NB4 (cell line): Measurements from ENCODE around the gene UST.

ENCODE experiments used
- DNase-seq: peaks from one replicate; pipeline ENCODE4 v3.0.0; 2010; ENCODE audit warnings: low read depth
- H3K4me3 ChIP-seq: one replicate; pipeline ENCODE4 v1.5.1; 2011; ENCODE audit warnings: mild to moderate bottlenecking, low read depth, low read length, moderate library complexity
- MYC ChIP-seq: IDR thresholded peaks from 2 replicates; pipeline ENCODE4 v1.6.1; 2011; ENCODE audit warnings: low read depth, low read length
- POLR2A ChIP-seq: IDR thresholded peaks from 2 replicates; pipeline ENCODE4 v1.6.1; 2011; ENCODE audit warnings: mild to moderate bottlenecking; ENCODE audit not compliant: insufficient read length; ENCODE audit errors: extremely low read depth
- TF ChIP-seq, protein P1 (sequence below): IDR thresholded peaks from 2 replicates; pipeline ENCODE4 v1.6.1; 2011; ENCODE audit warnings: low read depth, low read length
- TF ChIP-seq, protein P2 (sequence below): IDR thresholded peaks from one replicate; pipeline ENCODE4 v1.5.1; 2012; ENCODE audit warnings: low read depth, low read length

Gene UST, protein sequence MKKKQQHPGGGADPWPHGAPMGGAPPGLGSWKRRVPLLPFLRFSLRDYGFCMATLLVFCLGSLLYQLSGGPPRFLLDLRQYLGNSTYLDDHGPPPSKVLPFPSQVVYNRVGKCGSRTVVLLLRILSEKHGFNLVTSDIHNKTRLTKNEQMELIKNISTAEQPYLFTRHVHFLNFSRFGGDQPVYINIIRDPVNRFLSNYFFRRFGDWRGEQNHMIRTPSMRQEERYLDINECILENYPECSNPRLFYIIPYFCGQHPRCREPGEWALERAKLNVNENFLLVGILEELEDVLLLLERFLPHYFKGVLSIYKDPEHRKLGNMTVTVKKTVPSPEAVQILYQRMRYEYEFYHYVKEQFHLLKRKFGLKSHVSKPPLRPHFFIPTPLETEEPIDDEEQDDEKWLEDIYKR

DNA sequence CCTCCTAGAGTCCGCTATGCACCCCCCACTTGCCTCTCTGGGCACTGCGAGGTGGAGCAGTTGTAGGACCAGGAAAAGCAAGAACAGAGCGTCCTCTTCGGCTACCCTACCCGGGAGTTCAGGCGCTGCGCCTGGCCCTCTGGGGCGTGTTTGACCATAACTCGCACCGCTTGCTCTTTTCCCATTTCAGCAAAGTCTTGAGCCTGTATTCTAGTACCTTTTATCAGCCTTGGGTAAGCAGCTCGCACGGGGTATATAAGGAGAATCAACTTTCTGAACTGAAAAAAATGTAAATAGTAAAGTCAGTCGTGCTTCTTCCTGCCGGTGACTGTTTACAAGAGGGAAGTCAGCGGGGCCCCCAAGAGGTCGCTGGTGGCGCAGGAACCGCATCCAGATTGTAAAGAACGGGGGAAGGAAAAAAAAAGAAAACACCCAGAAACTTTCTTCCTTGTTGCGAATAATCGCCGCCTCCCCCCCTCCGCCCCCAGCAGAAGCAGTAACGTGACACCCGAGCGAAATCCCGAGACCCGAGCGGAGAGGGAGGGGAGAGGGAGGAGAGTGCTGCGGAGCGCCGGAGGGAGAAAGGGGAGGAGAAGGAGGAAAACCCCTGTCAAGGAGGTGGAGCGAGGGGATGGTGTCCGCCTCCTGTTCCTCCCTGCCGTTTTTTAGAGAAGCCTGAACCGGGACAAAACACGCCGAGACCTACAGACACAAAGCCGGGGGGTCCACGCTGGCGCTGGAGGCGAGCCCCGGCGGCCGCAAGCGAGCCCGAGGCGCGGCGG, at the start of gene UST:
Gene UST, plus strand, starts transcription at position 668 of the 782 bp plus-strand sequence. CDS start 401 bp downstream, outside the sequence.
- peak within 1 kb of the TSS; percentile 53 for H3K4me3 ChIP-seq
- TF ChIP-seq, protein P1, sequence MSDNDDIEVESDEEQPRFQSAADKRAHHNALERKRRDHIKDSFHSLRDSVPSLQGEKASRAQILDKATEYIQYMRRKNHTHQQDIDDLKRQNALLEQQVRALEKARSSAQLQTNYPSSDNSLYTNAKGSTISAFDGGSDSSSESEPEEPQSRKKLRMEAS, result no peak
- TF ChIP-seq, protein P2, sequence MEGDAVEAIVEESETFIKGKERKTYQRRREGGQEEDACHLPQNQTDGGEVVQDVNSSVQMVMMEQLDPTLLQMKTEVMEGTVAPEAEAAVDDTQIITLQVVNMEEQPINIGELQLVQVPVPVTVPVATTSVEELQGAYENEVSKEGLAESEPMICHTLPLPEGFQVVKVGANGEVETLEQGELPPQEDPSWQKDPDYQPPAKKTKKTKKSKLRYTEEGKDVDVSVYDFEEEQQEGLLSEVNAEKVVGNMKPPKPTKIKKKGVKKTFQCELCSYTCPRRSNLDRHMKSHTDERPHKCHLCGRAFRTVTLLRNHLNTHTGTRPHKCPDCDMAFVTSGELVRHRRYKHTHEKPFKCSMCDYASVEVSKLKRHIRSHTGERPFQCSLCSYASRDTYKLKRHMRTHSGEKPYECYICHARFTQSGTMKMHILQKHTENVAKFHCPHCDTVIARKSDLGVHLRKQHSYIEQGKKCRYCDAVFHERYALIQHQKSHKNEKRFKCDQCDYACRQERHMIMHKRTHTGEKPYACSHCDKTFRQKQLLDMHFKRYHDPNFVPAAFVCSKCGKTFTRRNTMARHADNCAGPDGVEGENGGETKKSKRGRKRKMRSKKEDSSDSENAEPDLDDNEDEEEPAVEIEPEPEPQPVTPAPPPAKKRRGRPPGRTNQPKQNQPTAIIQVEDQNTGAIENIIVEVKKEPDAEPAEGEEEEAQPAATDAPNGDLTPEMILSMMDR, result peak; percentile 55
- peak; percentile 74 for DNase-seq

DNA sequence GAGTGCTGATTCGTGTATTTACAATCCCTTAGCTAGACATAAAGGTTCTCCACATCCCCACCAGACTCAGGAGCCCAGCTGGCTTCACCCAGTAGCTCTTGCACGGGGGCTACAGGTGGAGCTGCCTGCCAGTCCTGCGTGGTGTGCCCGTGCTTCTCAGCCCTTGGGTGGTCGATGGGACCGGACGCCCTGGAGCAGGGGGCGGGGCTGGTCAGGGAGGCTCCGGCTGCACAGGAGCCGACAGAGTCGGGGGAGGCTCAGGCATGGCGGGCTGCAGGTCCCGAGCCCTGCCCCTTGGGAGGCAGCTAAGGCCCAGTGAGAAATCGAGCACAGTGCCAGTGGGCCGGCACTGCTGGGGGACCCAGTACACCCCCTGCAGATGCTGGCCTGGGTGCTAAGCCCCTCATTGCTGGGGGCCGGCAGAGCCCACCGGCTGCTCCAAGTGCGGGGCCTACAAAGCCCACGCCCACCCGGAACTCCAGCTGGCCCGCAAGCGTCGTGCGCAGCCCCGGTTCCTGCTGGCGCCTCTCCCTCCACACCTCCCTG, 48.9 kb upstream of the UST start:
- no peak for DNase-seq
- no peak overlapping the region for H3K4me3 ChIP-seq
- TF ChIP-seq, protein P2, result no peak
- TF ChIP-seq POLR2A, result no peak
- TF ChIP-seq MYC, result no peak
- TF ChIP-seq, protein P1, result no peak

DNA sequence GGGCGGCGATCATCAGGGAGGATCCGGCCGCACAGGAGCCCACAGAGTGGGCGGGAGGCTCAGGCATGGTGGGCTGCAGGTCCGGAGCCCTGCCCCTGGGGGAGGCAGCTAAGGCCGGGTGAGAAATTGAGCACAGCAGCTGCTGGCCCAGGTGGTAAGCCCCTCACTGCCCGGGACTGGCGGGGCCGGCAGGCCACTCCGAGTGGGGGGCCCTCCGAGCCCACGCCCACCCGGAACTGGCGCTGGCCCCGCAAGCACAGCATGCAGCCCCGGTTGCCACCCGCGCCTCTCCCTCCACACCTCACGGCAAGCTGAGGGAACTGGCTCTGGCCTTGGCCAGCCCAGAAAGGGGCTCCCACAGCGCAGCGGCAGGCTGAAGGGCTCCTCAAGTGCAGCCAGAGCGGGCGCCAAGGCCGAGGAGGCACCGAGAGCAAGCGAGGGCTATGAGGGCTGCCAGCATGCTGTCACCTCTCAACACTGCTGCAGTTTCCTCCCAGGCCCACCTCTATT, 48.1 kb upstream of the UST start:
- TF ChIP-seq, protein P2, result no peak
- TF ChIP-seq MYC (no peak), POLR2A (no peak)
- TF ChIP-seq, protein P1, result no peak

DNA sequence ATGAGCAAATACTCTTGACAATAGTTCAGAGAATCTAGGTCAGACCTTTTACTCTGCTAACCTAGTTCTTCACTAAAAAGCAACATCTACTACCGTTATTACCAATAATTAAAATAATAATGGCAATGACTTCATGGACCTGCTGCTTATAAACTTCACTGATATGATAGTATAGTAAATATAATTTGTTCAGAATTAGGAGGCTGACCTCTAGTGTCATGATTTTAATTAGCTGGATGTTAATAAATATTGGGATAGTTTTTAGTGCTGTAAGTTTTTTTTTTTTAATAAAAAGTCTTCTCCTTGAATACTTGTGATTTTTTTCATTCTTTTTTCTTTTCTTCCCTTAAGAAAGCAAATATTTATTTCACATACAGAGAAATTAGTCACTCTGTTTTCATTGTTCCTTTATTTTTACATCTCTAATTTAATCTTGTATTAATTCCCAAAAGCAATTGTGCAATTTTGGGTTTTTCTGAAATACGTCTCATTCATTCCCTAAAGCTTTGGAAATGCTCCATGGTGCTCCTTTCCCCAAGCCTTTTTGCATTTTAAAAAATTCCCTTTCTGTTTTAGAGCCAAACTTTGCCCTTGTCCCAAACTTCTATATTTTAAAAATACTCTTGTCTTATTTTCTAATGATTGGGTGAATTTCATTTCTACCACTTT, 46.6 kb upstream of the UST start:
- no peak overlapping the region for H3K4me3 ChIP-seq
- no peak for DNase-seq
- TF ChIP-seq, protein P2, result no peak
- TF ChIP-seq POLR2A (no peak), MYC (no peak)
- TF ChIP-seq, protein P1, result no peak

More for the DNA sequence above, 48.1 kb upstream of the UST start:
- no peak for DNase-seq
- no peak overlapping the region for H3K4me3 ChIP-seq

DNA sequence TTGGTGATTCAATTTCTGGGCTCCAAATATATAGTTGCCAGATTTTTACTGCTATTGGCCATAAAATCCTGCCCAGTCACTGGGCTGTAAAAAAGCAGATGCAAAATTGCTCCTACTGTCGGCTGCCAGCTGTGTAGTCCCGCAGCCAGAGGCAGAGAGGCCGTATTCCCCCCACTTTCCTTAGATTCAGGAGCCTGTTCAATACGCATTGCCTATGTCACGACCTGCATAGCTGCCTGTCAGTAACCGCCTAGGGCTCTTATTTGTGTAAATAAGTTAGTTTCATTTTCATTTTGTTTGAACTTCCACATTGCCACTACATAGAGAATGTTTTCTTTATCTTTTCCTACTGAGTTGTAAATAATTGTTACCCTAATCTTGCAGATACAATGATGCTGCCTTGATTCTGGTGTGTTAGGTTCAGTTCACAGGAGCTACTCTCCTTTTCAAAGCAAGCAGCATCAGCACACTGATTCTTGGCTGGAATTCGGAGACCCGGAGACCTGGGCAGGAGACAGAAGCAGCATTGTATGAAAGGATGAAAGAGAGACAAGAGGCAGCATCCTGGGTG, 46.0 kb upstream of the UST start:
- DNase-seq, result peak; percentile 32
- peak overlapping the region; percentile 25 for H3K4me3 ChIP-seq
- TF ChIP-seq MYC (no peak), POLR2A (no peak)
- TF ChIP-seq, protein P2, result no peak
- TF ChIP-seq, protein P1, result no peak
